ENCODE results near the gene RANBP17. TPM values are rescaled to one million over a fixed set of nuclear protein-coding genes. Genes with fewer than 3 reads are reported as not detected.

RANBP17 gene
- total and polyA plus RNA-seq, 2 donors (not counting 1 experiment from before 2014, with no cell fraction given): not detected

DNA sequence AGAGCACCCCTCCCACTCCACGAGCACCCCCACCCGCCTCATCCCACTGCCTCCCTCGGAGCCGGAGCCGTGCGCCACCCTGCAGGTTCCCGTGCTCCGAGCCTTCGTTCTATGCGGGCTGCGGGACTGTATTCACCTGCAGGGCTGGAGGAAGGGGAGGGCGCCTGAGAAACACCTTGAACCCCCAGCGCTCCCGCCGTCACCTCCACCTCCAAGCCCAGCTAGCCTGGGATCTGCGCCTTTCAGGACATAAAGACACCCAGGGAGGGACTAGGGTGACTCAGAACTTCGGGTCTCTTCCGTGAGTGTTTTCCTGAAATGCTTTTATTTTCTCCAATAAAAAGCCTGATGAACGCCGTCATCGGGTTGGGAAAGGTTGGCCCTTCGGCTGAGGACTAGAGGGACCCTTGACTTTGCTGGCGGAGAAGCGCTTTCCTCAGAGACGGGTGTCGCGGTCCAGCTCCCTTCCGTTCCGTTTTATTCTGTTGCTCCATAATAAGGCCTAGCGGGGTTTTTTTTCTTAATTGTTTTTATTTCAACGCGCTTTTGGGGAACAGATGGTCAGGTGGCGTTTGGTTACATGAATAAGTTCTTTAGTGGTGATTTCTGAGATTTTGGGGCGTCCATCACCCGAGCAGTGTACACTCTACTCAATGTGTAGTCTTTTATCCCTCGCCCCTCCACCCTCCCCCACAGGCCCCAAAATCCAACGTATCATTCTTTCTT is 451.8 kb downstream of the RANBP17 start:
- ChIA-PET CTCF (no interaction called here), POLR2A (no interaction called here)
- 15% methylated on average over 27 of the region's 37 CpGs for WGBS (ENCODE audit: insufficient coverage)
- Mint-ChIP-seq H3K4me3 (peak overlapping the region; percentile 7), H3K27me3 (peaks cover 52% of the 10 kb centered on the region), H3K9me3 (ENCODE audit: insufficient read depth) (no peaks in the 10 kb centered on the region), H3K4me1 (peaks cover 19% of the 10 kb centered on the region), H3K27ac (no peak overlapping the region)
- intact Hi-C loops (cut with micrococcal nuclease): no loop called here
- Histone ChIP-seq H3K9me3 (ENCODE audit: control extremely low read depth in 1 of 3, control insufficient read depth in 2 of 3, insufficient read depth in 1 of 3, low read length in 2 of 3) (peaks cover 0 to 66% (median 0%) of the 10 kb centered on the region in 3 donors), H3K79me2 (ENCODE audit: control insufficient read depth, insufficient read depth, low read length) (no peaks in the 10 kb centered on the region), H3K4me1 (ENCODE audit: control insufficient read depth in 2 of 2, insufficient read depth in 2 of 2, low read length in 2 of 2) (peaks cover 17 to 20% of the 10 kb centered on the region in 2 donors), H3K4me2 (replicated peaks; ENCODE audit: low read depth, low read length, poor library complexity, severe bottlenecking) (peak overlapping the region; percentile 61), H3K4me3 (ENCODE audit: control extremely low read depth in 1 of 5, extremely low read depth in 1 of 5, insufficient read depth in 1 of 5, low read depth in 2 of 5, low read length in 4 of 5) (no peak overlapping the region), H4K20me1 (ENCODE audit: control insufficient read depth, insufficient read depth, low read length, poor library complexity, severe bottlenecking) (no peaks in the 10 kb centered on the region), H3K36me3 (replicated peaks in 1 of 2; ENCODE audit: control extremely low read depth in 1 of 2, control insufficient read depth in 1 of 2, extremely low read depth in 1 of 2, insufficient read depth in 2 of 2, low read length in 1 of 2) (no peaks in the 10 kb centered on the region), H3K27ac (ENCODE audit: low read length in 2 of 2) (no peak overlapping the region), H3K9ac (ENCODE audit: low read length) (no peak overlapping the region), H3K27me3 (replicated peaks in 1 of 4; ENCODE audit: control extremely low read depth in 1 of 4, control insufficient read depth in 3 of 4, insufficient read depth in 4 of 4, low read length in 3 of 4) (peaks cover 0 to 82% (median 43%) of the 10 kb centered on the region in 4 experiments), H2AFZ (ENCODE audit: insufficient read depth, low read depth, low read length, poor library complexity, severe bottlenecking) (peak overlapping the region; percentile 56)
- peak; percentile 7 for DNase-seq
- TF ChIP-seq, protein P1, sequence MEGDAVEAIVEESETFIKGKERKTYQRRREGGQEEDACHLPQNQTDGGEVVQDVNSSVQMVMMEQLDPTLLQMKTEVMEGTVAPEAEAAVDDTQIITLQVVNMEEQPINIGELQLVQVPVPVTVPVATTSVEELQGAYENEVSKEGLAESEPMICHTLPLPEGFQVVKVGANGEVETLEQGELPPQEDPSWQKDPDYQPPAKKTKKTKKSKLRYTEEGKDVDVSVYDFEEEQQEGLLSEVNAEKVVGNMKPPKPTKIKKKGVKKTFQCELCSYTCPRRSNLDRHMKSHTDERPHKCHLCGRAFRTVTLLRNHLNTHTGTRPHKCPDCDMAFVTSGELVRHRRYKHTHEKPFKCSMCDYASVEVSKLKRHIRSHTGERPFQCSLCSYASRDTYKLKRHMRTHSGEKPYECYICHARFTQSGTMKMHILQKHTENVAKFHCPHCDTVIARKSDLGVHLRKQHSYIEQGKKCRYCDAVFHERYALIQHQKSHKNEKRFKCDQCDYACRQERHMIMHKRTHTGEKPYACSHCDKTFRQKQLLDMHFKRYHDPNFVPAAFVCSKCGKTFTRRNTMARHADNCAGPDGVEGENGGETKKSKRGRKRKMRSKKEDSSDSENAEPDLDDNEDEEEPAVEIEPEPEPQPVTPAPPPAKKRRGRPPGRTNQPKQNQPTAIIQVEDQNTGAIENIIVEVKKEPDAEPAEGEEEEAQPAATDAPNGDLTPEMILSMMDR (IDR thresholded peaks at IDR 0.05): no peak
- no peak for TF ChIP-seq EZH2 (IDR thresholded peaks at IDR 0.05; ENCODE audit: borderline replicate concordance, insufficient read depth, low read depth, low read length, poor library complexity, severe bottlenecking)
- ATAC-seq (ENCODE audit: low read depth): no peak

- ATAC-seq (ENCODE audit: low read depth): no peak
- Histone ChIP-seq H3K4me3 (ENCODE audit: control extremely low read depth in 1 of 5, extremely low read depth in 1 of 5, insufficient read depth in 1 of 5, low read depth in 2 of 5, low read length in 4 of 5) (no peak overlapping the region), H3K4me2 (replicated peaks; ENCODE audit: low read depth, low read length, poor library complexity, severe bottlenecking) (no peak overlapping the region), H3K9ac (ENCODE audit: low read length) (no peak overlapping the region), H3K9me3 (ENCODE audit: control extremely low read depth in 1 of 3, control insufficient read depth in 2 of 3, insufficient read depth in 1 of 3, low read length in 2 of 3) (peaks cover 0 to 56% (median 0%) of the 10 kb centered on the region in 3 donors), H3K27ac (ENCODE audit: low read length in 2 of 2) (no peak overlapping the region), H2AFZ (ENCODE audit: insufficient read depth, low read depth, low read length, poor library complexity, severe bottlenecking) (no peak overlapping the region), H4K20me1 (ENCODE audit: control insufficient read depth, insufficient read depth, low read length, poor library complexity, severe bottlenecking) (no peaks in the 10 kb centered on the region), H3K79me2 (ENCODE audit: control insufficient read depth, insufficient read depth, low read length) (no peaks in the 10 kb centered on the region), H3K36me3 (replicated peaks in 1 of 2; ENCODE audit: control extremely low read depth in 1 of 2, control insufficient read depth in 1 of 2, extremely low read depth in 1 of 2, insufficient read depth in 2 of 2, low read length in 1 of 2) (no peaks in the 10 kb centered on the region), H3K27me3 (replicated peaks in 1 of 4; ENCODE audit: control extremely low read depth in 1 of 4, control insufficient read depth in 3 of 4, insufficient read depth in 4 of 4, low read length in 3 of 4) (peaks cover 0 to 84% (median 39%) of the 10 kb centered on the region in 4 experiments), H3K4me1 (ENCODE audit: control insufficient read depth in 2 of 2, insufficient read depth in 2 of 2, low read length in 2 of 2) (peaks cover 17 to 20% of the 10 kb centered on the region in 2 donors)
- Mint-ChIP-seq H3K9me3 (ENCODE audit: insufficient read depth) (no peaks in the 10 kb centered on the region), H3K4me3 (no peak overlapping the region), H3K4me1 (peaks cover 19% of the 10 kb centered on the region), H3K27ac (no peak overlapping the region), H3K27me3 (peaks cover 58% of the 10 kb centered on the region)
- CTCF ChIA-PET: no interaction called here
- POLR2A ChIA-PET: no interaction called here
- intact Hi-C loops (cut with micrococcal nuclease): no loop called here
- DNase-seq: peak; percentile 10
- 9% methylated on average over 51 of the region's 53 CpGs for whole genome bisulfite sequencing (ENCODE audit: insufficient coverage)
- TF ChIP-seq, protein P1 (IDR thresholded peaks at IDR 0.05): no peak
- TF ChIP-seq EZH2 (IDR thresholded peaks at IDR 0.05; ENCODE audit: borderline replicate concordance, insufficient read depth, low read depth, low read length, poor library complexity, severe bottlenecking): no peak
These were observed 453.0 kb downstream of the RANBP17 start for GRCh38 chr5:171314728-171315385.
